IPS-18c (cell line): Measurements from ENCODE around the gene PLA2G12B.
"Not testable (repeated sequence)": the region's sequence is repeated elsewhere in the genome, so short reads cannot be mapped to it uniquely, and the experiment has no call there.

ENCODE experiments used
- H3K4me3 ChIP-seq: 2 replicates; pipeline ENCODE4 v1.7.0; 2013; ENCODE audit warnings: low read depth, mild to moderate bottlenecking, low read length, moderate library complexity; ENCODE audit not compliant: insufficient read depth
- H3K9me3 ChIP-seq: one replicate; pipeline ENCODE4 v1.6.1; 2013; ENCODE audit warnings: mild to moderate bottlenecking, low read length, moderate library complexity; ENCODE audit not compliant: control insufficient read depth, insufficient read depth

PLA2G12B gene

DNA sequence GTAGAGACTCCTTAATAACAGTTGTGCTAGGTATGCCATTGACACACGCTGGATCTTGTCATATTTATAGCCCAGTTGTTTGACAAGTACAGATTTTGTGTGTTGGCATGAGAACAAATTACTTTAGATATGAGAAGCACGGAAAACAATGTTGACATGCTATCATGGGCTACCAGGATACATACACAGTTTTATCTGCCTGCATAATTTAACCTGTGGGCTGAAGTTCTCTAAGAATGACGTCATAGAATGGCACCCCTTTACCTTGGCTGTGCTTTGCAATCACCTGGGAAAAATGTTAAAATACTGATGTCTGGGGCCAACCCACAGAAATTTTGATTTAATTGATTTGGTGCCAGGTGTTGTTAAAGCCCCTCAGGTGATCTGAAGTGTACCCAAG, 2.8 kb downstream of the PLA2G12B start:
- no peaks in the 10 kb centered on the region for H3K9me3 ChIP-seq
- no peak overlapping the region for H3K4me3 ChIP-seq

DNA sequence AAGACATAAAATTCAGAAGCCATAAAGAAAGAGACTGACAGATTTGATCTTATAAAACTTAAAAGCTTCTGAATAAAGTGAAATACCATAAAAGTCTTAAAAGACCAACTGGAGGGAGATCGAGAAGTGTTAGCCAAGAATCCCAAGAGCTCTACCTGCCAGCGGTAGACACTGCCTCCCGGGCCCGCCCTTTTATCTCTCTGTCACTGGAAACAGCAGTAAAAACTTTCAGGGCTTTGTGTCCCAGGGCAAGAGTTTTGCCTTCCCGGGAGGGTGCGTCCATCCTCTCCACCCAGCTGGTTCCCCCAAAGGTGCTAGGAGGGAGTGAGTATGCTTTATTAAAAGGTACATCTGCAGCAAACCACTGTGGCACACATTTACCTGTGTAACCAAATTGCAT, 5.8 kb downstream of the PLA2G12B start:
- Histone ChIP-seq H3K9me3 (no peaks in the 10 kb centered on the region), H3K4me3 (no peak overlapping the region)

DNA sequence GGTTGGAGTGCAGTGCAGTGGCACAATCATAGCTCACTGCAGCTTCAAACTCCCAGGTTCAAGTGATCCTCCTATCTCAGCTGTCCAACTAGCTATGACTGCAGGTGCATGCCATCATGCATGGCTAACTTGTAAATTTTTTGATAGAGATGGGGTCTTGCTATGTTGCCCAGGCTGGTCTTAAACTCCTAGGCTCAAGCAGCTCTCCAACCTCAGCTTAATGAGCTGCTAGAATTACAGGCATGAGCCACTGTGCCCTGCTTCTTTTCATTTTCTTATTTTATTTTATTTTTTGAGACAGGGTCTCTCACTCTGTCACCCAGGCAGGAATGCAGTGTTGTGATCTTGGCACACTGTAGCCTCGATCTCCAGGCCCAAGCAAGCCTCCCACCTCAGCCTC, 7.6 kb downstream of the PLA2G12B start:
- H3K9me3 ChIP-seq = no peaks in the 10 kb centered on the region
- no peak overlapping the region for H3K4me3 ChIP-seq

DNA sequence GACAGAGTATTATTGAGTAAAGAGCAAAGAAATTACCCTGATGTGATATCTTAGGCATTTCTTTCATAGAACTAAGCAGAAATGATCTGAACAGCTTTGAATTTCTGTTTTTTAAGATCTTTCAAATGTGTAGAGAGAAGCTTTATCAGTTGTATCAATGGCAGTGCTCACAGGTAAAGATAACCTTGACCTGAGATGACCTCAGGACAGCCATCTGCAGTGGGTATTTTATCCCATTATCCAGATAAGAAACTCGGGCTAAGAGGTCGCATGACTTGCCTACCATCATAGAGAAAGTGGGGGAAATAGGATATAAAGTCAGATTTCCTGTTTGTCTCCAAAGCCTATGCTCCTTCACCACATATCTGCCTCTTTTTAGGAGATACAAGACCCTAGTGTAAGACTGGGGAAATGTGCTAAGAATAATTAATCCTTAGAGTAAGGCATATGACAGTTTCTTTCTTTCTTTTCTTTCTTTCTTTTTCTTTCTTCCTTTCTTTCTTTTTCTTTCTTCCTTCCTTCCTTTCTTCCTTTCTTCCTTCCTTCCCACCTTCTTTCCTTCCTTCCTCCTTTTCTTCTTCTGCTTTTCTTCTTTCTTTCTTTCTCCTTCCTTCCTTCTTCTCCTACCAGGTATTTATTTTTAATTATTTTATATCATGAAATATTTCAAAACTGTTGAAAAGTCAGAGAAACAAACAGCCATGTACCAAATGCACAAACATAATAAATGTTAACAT, 10.9 kb downstream of the PLA2G12B start:
- Histone ChIP-seq H3K4me3 (no peak overlapping the region), H3K9me3 (no peaks in the 10 kb centered on the region)

DNA sequence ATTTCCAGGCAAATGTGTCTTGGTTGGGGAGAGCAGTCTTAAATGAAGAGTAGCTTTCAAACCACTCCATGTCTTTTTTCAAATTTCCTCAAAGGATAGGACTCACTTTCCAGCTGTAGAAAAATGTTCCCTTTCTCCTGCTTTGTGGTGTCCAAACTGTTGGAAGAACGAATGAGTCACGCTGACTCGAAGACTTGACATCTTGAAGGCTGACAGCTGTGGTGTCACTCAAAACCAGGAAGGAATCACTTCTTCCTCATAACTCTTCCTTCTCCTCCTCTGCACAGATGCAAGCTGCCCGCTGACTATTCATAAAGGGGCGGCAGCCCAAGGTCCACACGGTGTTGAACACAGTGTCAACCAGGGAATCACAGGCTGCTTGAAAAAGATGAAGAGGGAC, 19.2 kb downstream of the PLA2G12B start:
- H3K9me3 ChIP-seq = no peaks in the 10 kb centered on the region
- H3K4me3 ChIP-seq = no peak overlapping the region

DNA sequence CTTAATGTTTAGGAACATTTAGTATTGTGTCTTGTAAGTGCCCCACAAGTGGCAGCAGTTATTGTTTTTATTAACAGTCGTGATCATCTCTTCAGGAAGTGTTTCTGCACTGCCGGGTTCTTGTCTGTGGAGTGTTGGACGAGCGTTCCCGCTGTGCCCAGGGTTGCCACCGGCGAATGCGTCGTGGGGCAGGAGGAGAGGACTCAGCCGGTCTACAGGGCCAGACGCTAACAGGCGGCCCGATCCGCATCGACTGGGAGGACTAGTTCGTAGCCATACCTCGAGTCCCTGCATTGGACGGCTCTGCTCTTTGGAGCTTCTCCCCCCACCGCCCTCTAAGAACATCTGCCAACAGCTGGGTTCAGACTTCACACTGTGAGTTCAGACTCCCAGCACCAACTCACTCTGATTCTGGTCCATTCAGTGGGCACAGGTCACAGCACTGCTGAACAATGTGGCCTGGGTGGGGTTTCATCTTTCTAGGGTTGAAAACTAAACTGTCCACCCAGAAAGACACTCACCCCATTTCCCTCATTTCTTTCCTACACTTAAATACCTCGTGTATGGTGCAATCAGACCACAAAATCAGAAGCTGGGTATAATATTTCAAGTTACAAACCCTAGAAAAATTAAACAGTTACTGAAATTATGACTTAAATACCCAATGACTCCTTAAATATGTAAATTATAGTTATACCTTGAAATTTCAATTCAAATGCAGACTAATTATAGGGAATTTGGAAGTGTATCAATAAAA, 22.2 kb downstream of the PLA2G12B start:
- no peak overlapping the region for H3K4me3 ChIP-seq
- H3K9me3 ChIP-seq = no peaks in the 10 kb centered on the region

DNA sequence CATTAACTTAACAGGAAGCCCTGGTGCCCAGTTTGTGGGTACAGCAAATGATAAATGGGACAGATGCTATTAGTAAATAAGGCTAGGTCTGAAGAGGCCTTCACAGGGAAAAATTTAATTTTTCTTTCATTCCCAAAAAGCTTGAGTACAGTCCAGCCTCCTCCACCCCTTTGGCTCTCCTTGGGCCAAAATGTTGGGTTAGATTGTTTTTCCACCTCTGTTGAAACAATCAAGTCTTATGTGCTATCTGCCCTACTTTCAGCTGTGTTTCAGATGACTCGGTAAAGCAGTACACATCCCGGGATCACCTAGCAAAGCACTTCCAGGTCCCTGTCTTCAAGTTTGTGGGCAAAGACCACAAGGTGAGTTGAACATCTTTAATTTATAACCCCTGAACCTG, 24.3 kb downstream of the PLA2G12B start:
- Histone ChIP-seq H3K9me3 (no peaks in the 10 kb centered on the region), H3K4me3 (no peak overlapping the region)

DNA sequence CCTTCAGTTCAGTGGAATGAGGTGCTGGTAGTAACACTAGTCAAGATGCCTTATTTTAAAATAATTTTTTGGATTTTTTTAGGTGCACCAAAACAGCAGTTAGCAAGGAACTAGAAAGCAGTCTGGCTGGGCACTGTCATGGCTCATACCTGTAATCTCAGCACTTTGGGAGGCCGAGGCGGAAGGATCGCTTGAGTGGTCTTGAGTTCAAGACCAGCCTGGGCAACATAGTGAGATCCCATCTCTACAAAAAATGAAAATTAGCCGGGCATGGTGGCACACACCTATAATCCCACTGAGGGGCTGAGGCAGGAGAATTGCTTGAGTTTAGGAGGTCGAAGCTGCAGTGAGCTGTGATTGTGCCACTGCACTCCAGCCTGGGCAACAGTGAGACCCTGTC, 25.8 kb downstream of the PLA2G12B start:
- Histone ChIP-seq H3K4me3 (no peak overlapping the region), H3K9me3 (no peaks in the 10 kb centered on the region)

DNA sequence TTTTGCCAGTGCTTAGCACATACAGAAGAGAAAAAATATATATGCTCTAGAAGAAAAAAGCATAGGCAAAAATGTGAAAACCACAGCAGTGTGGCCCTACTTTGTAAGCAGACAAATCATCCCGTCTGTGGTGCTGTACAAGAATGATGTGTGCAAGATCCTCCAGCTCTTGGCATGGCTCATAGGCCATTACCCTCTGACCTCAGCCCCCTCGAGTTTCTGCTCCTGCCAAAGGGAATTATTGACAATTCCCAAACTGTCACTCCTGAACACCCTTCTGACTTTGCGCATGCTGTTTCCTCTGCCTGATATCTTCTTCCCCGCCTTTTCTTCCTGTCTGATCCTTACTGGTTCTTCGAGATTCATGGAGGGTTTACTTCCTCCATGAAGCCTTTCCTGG, 27.1 kb downstream of the PLA2G12B start:
- no peak overlapping the region for H3K4me3 ChIP-seq
- no peaks in the 10 kb centered on the region for H3K9me3 ChIP-seq

DNA sequence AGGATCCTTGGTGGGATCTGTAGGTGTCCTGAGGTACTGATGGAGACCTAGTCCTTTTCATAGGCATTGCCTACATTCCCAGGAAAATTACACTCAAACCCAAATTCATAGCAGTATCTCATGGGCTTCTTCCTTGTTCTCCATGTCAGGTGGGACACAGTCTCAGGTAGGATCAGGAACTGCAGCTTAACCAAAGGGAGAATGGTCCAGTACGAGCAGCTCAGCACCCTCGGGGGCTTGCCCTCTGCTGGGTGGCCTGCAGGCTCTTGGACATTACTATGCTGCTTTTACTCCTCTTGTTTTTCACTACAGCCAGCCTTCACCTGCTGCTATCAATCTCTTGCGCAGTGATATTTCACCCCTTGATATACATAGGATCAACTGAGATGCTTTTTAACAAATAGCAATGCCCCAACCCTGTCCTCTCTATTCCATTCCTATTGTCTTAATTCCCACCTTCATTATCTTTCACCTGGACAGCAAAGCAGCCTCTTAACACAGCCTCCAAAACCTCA, 28.6 kb downstream of the PLA2G12B start:
- Histone ChIP-seq H3K9me3 (no peaks in the 10 kb centered on the region), H3K4me3 (no peak overlapping the region)

DNA sequence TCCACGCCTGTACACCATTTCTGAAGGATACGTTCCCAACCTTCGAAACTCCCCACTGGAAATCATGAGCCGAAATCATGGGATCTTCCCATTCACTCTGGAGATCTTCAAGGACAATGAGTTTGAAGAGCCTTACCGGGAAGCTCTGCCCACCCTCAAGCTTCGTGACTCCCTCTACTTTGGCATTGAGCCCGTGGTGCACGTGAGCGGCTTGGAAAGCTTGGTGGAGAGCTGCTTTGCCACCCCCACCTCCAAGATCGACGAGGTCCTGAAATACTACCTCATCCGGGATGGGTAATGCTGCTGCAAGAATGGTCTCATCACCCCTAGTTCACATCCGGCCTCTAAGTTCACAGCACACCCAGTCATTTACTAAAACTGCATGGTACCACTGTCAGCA, 30.3 kb downstream of the PLA2G12B start:
- H3K9me3 ChIP-seq = no peaks in the 10 kb centered on the region
- no peak overlapping the region for H3K4me3 ChIP-seq

DNA sequence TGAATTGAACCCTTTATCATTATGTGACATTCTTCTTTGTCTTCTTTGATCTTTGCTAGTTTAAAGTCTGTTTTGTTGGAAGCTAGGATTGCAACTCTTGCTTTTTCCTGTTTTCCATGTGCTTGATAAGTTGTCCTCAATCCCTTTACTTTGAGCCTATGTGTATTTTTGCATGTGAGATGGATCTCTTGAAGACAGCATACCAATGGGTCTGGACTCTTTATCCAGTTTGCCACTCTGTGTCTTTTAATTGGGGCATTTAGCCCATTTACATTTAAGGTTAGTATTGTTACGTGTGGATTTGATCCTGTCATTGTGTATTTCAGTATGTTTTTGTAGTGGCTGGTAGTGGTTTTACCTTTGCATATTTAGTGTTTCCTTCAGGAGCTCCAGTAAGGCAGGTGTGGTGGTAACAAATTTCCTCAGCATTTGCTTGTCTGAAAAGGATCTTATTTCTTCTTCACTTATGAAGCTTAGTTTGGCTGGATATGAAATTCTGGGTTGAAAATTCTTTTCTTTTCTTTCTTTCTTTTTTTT, 33.4 kb downstream of the PLA2G12B start:
- not testable (repeated sequence) for H3K4me3 ChIP-seq, H3K9me3 ChIP-seq

DNA sequence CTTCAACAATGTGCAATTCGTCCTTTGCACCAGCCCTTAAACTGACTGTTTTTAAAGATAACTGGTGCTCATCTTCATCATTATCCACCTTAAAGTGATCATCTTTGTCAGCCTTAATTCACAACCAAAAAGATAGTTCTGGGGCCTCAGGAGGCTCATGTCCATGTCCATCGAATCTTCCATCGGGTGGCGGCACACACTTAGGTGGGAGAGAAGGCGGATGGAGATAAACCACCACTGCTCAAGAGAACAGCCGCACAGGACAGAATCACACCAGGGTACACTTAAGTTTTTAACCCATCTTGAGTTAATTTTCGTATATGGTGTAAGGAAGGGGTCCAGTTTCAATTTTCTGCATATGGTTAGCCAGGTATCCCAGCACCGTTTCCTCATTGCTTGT, 36.3 kb downstream of the PLA2G12B start:
- no peak overlapping the region for H3K4me3 ChIP-seq
- no peaks in the 10 kb centered on the region for H3K9me3 ChIP-seq

DNA sequence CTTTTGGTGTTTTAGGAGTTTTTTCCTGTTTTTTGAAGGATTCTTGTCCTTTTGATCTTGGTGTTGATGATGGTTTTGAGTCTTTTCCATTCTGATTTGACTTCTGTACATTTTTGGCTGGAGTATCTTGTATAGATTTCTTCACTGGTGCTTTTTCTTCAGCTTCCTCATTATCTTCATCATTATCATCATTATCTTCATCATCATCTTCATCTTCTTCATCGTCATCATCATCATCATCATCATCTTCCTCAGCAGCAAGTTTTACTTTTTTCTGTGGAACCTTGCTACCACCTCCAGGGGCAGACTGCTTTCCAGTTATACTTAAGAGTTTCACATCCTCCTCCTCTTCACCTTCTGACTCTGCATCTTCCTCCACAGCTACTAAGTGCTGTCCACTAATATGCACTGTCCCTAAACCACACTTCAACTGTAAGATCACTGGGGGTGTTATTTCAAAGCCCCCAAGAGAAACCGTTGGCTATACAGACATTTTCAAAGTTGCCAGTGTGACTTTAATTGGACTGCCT, 36.7 kb downstream of the PLA2G12B start:
- not testable (repeated sequence) for H3K9me3 ChIP-seq, H3K4me3 ChIP-seq

DNA sequence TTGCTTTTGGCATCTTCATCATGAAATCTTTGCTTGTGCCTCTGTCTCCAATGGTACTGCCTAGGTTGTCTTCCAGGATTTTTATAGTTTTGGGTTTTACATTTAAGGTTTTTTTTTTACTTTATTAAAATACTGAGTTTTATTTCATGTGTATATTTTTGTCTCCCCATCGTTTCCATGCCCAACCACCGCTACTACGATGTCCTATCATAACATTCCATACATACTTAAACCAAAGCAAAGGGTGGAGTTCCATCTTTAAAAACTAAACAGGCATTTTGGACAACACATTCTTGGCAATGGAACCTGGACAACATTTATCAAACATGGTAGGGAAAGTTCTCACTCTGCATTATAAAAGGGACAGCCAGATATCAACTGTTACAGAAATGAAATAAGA, 37.4 kb downstream of the PLA2G12B start:
- H3K9me3 ChIP-seq, H3K4me3 ChIP-seq: not testable (repeated sequence)

DNA sequence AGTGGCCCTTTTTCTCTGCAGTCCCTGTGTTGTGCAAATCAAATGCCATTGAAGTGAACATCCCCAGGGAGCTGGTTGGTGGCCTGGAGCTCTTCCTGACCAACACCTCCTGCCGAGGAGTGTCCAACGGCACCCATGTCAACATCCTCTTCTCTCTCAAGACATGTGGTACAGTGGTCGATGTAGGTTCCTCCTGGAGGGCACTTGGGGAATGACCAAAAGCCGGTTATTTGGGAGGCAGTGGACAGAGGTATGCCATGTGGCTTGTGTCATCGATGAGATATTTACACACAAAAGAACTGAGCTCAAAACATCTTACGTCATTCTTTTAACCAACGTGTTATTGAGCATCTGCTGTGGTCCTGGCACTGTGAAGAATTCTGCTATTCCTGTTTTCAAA, 41.3 kb downstream of the PLA2G12B start:
- no peak overlapping the region for H3K4me3 ChIP-seq

DNA sequence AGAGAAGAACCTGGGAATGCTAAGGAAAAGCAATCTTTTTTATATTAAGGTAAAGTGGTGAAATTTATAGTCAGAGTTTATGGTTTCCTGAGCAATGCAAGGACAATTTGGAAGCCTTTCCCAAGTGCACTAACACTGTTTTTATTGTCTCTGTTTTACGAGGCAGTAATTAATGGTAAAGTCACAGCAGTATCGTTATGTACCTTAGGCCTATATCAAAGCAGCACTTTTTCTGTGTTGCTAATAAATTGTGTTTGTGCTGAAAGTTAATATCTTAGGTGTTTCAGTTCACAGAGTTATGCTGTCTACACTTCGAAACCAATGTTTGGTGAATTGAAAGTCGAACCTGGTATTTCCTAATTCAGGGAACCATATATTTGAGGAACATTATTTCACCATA, 41.9 kb downstream of the PLA2G12B start:
- Histone ChIP-seq H3K9me3 (no peaks in the 10 kb centered on the region), H3K4me3 (no peak overlapping the region)

More for the DNA sequence above, 41.3 kb downstream of the PLA2G12B start:
- no peaks in the 10 kb centered on the region for H3K9me3 ChIP-seq

DNA sequence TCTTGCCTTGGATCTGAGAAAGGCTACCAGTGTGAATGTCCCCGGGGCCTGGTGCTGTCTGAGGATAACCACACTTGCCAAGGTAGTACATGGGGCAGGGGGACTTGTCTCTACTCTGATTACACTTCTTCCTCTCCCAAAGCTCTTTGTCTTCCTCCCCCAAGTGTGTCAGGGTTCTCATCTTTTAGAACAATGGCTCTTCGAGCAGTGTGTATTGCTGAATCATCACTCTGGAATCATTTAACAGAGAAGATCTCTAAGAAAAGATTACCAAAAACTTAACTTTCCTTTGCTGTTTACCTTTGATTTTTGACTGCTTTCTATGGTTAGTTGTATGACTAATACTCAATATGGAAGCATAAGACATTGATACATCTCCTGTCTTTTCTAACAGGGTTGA, 42.8 kb downstream of the PLA2G12B start:
- Histone ChIP-seq H3K4me3 (no peak overlapping the region), H3K9me3 (no peaks in the 10 kb centered on the region)
